HG03575 (cell line): ENCODE results near the gene SP100.
"Not testable (repeated sequence)": the region's sequence is repeated elsewhere in the genome, so short reads cannot be mapped to it uniquely, and the experiment has no call there.

Source experiments
- ATAC-seq: cut with Tn5 transposase; IDR thresholded peaks from one replicate; pipeline ENCODE4 v1.9.1; 2021; ENCODE audit not compliant: unreplicated experiment, insufficient number of reproducible peaks, low FRiP score; ENCODE audit errors: extremely low read depth

The SP100 gene

GRCh38 chr2:230417436-230417835, 1.4 kb downstream of the SP100 start:
- ATAC-seq = no peak

GRCh38 chr2:230418341-230419016, 2.5 kb downstream of the SP100 start:
- no peak for ATAC-seq

GRCh38 chr2:230419181-230419580, 3.2 kb downstream of the SP100 start:
- no peak for ATAC-seq

- ATAC-seq = no peak
Measured at GRCh38 chr2:230422149-230422548, 6.1 kb downstream of the SP100 start.

GRCh38 chr2:230423851-230424458, 8.0 kb downstream of the SP100 start:
- no peak for ATAC-seq

- ATAC-seq = no peak
Measured at GRCh38 chr2:230425377-230425776, 9.4 kb downstream of the SP100 start.

GRCh38 chr2:230429513-230429912, 13.5 kb downstream of the SP100 start:
- no peak for ATAC-seq

GRCh38 chr2:230430957-230431910, 15.2 kb downstream of the SP100 start:
- ATAC-seq = no peak

GRCh38 chr2:230434677-230435324, 18.8 kb downstream of the SP100 start:
- ATAC-seq = no peak

GRCh38 chr2:230435431-230435830, 19.4 kb downstream of the SP100 start:
- ATAC-seq = no peak

- ATAC-seq = not testable (repeated sequence)
Measured at GRCh38 chr2:230439121-230439520, 23.1 kb downstream of the SP100 start.

- ATAC-seq = no peak
Measured at GRCh38 chr2:230439590-230439989, 23.6 kb downstream of the SP100 start.

GRCh38 chr2:230441227-230441897, 25.4 kb downstream of the SP100 start:
- no peak for ATAC-seq

GRCh38 chr2:230443541-230443940, 27.5 kb downstream of the SP100 start:
- ATAC-seq = no peak

- no peak for ATAC-seq
Measured at GRCh38 chr2:230444832-230445231, 28.8 kb downstream of the SP100 start.

- ATAC-seq = no peak
Measured at GRCh38 chr2:230447036-230447435, 31.0 kb downstream of the SP100 start.

- ATAC-seq = peak; percentile 67
Measured at GRCh38 chr2:230447455-230448451, 31.8 kb downstream of the SP100 start.
